Adipose tissue (tissue), 3 donors: ENCODE results near the gene NCAN. TPM values are rescaled to one million over a fixed set of nuclear protein-coding genes. Genes with fewer than 3 reads are reported as not detected.
"Not testable (repeated sequence)": the region's sequence is repeated elsewhere in the genome, so short reads cannot be mapped to it uniquely, and the experiment has no call there.

Source experiments
- H3K27ac ChIP-seq: one replicate; pipeline ENCODE4 v1.5.1; 2013; ENCODE audit warnings: low read depth, low read length
- WGBS, 3 donors: extraction: QIAGEN DNeasy Blood & Tissue Kit; methylation state at CpG; one replicate each; pipeline ENCODE4 v1.1.7; 2013; 5-methylcytosine and 5-hydroxymethylcytosine counted together
- polyA plus RNA-seq, 3 donors: library from polyadenylated mRNA; stranded (reverse); fragments of 200-250 nt; gene quantifications; one replicate each; pipeline ENCODE4 v1.2.3, GENCODE V29; 2013
- donor health status: healthy with polysubstance abuse.
- donor health status: Bipolar disorder and iron deficiency.
- donor health status: healthy.

NCAN gene
- polyA plus RNA-seq, 3 donors: 0.01 to 0.06 TPM; not detected in 1

DNA sequence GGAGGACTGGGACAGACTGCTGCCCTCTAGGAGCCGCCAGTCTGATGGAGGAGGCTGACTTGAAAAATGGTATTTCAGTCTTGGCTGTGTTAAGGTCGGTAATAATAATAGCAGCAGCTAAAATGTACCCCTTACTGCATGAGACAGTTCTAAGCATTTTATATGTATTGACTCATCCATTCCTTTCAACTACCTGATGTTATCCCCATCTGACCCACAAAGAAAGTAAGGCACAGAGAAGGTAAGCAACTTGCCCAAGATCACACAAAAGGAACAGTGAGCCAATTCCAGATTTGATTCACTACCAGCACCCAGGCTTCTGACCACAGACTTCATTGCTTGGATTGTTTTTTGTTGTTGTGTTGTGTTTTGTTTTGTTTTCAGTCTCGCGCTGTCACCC is 4.0 kb downstream of the NCAN start:
- H3K27ac ChIP-seq: no peak overlapping the region
- 67 to 79% (median 72%) methylated on average over 4 of the region's 4 CpGs for WGBS, 3 donors

DNA sequence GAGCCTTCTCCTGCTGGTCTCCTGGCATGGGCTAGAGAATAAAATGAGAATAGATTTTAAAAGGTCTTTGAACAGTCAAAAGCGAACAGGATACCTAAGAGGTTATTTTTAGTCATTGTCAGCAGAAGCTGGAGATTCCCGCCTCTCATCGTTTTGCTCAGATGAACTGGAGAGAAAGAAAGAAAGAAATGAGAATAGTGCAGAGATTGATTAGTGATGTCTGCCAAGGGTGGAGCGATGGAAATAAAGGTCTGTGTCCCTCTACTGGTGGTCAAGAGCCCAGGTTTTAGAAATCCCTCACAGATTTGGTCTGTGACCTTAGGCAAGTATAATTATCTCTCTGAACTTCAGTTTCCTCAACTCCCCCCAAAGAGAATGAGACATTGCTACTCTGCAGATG is 5.3 kb downstream of the NCAN start:
- no peak overlapping the region for H3K27ac ChIP-seq
- 49 to 66% (median 59%) methylated on average over 4 of the region's 4 CpGs for WGBS, 3 donors

DNA sequence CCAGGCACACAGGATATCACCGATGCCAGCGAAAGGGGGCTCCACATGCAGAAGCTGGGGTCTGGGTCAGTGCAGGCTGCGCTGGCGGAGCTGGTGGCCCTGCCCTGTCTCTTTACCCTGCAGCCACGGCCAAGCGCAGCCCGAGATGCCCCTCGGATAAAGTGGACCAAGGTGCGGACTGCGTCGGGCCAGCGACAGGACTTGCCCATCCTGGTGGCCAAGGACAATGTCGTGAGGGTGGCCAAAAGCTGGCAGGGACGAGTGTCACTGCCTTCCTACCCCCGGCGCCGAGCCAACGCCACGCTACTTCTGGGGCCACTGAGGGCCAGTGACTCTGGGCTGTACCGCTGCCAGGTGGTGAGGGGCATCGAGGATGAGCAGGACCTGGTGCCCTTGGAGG is 7.2 kb downstream of the NCAN start:
- 80 to 89% (median 88%) methylated on average over 21 of the region's 21 CpGs for WGBS, 3 donors
- no peak overlapping the region for H3K27ac ChIP-seq

DNA sequence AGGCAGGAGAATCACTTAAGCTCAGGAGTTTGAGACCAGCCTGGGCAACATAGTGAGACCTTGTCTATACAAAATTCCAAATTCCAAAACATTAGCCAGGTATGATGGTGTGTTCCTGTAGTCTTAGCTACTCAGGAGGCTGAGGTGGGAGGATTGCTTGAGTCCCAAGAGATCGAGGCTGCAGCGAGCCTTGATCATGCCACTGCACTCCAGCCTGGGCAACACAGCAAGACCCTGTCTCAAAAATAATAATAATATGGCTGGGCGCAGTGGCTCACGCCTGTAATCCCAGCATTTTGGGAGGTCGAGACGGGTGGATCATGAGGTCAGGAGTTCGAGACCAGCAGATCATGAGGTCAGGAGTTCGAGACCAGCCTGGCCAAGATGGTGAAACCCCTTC is 9.2 kb downstream of the NCAN start:
- 80 to 84% (median 83%) methylated on average over 8 of the region's 8 CpGs for WGBS, 3 donors
- H3K27ac ChIP-seq: not testable (repeated sequence)

DNA sequence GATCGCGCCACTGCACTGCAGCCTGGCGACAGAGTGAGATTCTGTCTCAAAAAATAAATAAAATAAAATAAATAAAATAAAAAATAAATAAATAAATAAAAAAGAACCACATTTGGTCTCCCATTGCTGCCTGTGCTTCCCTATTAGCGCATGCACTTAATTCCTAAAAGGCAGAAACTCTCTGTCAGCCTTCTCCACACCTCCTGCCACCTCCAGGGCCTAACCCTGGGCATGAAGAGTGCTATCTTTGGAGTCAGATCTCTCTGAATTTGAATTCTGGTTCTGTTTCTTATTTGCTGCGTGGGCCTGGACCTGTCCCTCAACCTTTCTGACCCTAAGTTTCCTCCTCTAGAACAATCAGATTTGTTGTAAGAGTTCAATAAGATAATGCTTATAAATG is 11.3 kb downstream of the NCAN start:
- 84 to 85% (median 85%) methylated on average over 5 of the region's 5 CpGs for WGBS, 3 donors
- H3K27ac ChIP-seq: no peak overlapping the region

DNA sequence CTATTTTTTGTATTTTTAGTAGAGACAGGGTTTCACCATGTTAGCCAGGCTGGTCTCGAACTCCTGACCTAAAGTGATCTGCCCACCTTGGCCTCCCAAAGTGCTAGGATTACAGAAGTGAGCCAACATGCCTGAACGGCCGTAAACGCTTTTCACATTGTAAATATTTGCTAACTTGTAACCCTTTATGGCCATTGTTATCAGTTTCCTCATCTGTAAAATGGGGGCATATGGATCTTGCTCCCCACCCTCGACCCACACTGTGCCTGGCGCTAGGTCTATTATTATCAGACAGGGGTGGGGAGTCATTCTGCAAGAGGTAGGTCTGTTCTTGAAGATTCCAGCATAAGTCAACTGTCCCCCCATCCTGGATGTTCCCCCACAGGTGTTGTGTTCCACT is 11.9 kb downstream of the NCAN start:
- no peak overlapping the region for H3K27ac ChIP-seq
- WGBS, 3 donors: 52 to 81% (median 70%) methylated on average over 6 of the region's 6 CpGs

DNA sequence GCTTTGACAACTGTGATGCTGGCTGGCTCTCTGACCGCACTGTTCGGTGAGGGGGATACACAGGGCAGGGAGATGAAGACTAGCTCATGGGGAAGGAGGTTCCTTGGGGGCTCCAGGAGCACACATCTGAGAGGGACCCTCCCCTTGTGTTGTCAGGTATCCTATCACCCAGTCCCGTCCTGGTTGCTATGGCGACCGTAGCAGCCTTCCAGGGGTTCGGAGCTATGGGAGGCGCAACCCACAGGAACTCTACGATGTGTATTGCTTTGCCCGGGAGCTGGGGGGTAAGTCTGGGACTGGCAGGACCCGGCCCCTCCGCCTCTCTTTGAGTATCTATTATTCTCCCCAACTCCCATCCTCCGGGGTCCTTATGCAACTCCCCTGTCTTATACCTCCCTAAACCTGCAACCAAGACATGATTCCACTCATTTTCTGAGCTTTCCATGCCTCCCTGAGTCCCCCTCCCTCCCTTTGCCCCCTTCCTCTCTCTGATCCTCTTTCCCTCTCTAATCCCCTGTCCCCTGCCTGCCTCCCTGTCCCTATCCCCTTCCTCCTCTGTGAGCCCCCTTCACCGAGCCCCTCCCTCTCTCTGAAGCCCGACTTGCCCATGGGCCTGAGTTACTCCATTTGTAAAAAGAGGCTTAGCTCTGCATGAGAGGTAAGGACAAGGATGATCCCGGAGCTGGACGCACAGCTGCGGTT is 12.5 kb downstream of the NCAN start:
- no peak overlapping the region for H3K27ac ChIP-seq
- 66 to 72% (median 68%) methylated on average over 17 of the region's 17 CpGs for WGBS, 3 donors

DNA sequence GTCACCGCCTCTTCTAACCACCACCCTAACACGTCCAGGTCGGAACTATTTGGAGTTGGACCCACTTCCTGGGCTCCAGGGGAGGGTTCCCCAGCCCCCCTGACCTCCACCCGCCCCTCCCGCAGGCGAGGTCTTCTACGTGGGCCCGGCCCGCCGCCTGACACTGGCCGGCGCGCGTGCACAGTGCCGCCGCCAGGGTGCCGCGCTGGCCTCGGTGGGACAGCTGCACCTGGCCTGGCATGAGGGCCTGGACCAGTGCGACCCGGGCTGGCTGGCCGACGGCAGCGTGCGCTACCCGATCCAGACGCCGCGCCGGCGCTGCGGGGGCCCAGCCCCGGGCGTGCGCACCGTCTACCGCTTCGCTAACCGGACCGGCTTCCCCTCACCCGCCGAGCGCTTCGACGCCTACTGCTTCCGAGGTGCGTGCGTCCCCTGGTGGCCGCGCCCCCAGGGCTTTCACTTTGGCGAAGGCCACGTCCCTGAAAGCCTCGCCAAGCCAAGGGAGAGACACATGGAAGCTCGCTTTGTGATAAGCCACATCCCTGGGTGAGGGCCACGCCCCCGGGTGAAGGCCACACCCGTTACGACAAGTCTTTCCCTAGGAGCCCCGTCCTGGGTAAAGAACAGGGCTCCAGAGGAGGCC is 13.2 kb downstream of the NCAN start:
- WGBS, 3 donors: 2 to 4% (median 2%) methylated on average over 57 to 59 of the region's 59 CpGs

DNA sequence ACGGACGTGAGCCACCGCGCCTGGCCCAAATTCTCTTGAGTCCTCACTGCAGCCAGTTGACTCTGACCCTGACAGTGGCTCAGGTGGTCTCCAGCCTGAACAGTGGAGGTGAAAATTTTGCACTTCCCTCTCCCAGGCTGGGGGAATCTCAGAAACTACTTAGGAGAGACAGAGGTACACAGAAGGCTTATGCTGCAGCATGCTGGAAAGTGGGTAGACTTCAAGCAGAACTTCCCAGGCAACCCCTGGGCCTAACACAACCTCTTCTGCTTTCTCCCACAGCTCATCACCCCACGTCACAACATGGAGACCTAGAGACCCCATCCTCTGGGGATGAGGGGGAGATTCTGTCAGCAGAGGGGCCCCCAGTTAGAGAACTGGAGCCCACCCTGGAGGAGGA is 14.4 kb downstream of the NCAN start:
- H3K27ac ChIP-seq: no peak overlapping the region
- 77 to 80% (median 78%) methylated on average over 5 of the region's 5 CpGs for WGBS, 3 donors

More for the DNA sequence above, 13.2 kb downstream of the NCAN start:
- H3K27ac ChIP-seq: no peak overlapping the region

DNA sequence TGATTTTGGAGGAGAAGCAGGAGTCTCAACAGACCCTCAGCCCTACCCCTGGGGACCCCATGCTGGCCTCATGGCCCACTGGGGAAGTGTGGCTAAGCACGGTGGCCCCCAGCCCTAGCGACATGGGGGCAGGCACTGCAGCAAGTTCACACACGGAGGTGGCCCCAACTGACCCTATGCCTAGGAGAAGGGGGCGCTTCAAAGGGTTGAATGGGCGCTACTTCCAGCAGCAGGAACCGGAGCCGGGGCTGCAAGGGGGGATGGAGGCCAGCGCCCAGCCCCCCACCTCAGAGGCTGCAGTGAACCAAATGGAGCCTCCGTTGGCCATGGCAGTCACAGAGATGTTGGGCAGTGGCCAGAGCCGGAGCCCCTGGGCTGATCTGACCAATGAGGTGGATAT is 14.9 kb downstream of the NCAN start:
- H3K27ac ChIP-seq: no peak overlapping the region
- 56 to 71% (median 63%) methylated on average over 9 to 10 of the region's 10 CpGs for WGBS, 3 donors

DNA sequence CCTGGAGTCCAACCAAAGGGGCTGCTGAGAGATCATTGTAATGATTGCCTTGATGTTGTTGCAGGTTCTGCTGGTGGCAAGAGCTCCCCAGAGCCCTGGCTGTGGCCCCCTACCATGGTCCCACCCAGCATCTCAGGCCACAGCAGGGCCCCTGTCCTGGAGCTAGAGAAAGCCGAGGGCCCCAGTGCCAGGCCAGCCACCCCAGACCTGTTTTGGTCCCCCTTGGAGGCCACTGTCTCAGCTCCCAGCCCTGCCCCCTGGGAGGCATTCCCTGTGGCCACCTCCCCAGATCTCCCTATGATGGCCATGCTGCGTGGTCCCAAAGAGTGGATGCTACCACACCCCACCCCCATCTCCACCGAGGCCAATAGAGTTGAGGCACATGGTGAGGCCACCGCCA is 15.5 kb downstream of the NCAN start:
- no peak overlapping the region for H3K27ac ChIP-seq
- WGBS, 3 donors: 80 to 85% (median 84%) methylated on average over 4 of the region's 4 CpGs

DNA sequence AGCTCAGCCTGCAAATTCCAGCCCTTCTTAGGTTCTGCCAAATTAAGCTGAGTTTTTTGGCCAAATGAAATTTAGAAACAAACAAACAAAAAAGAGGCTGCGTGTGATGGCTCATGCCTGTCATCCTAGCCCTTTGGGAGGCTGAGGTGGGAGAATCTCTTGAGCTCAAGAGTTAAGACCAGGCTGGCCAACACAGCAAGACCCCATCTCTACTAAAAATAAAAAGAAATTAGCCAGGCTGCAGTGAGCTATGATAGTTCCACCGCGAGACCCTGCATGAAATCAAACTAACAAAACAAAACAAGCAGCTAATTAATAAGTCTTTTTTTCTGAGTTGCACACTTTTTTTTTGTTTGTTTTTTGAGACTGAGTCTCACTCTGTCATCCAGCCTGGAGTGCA is 17.9 kb downstream of the NCAN start:
- WGBS, 3 donors: 71 to 86% (median 83%) methylated on average over 3 of the region's 3 CpGs
- no peak overlapping the region for H3K27ac ChIP-seq

DNA sequence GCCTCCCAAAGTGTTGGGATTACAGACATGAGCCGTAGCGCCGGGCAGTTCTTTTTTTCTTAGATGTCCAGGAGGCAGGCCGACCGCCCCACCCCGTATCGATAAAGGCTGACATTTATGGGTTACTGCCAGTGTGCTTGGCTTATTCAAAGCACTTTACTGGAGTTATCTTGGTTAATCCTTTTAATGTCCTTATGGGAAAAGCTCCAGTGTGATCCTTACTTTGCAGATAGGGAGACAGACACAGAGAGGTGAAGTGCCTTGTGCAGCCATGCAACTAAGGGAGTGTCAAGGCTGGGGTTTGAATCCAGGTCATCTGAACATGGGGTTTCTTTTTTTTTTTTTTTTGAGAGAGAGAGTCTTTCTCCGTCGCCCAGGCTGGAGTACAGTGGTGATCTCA is 19.2 kb downstream of the NCAN start:
- H3K27ac ChIP-seq: no peak overlapping the region
- 78 to 87% (median 84%) methylated on average over 9 of the region's 9 CpGs for WGBS, 3 donors

DNA sequence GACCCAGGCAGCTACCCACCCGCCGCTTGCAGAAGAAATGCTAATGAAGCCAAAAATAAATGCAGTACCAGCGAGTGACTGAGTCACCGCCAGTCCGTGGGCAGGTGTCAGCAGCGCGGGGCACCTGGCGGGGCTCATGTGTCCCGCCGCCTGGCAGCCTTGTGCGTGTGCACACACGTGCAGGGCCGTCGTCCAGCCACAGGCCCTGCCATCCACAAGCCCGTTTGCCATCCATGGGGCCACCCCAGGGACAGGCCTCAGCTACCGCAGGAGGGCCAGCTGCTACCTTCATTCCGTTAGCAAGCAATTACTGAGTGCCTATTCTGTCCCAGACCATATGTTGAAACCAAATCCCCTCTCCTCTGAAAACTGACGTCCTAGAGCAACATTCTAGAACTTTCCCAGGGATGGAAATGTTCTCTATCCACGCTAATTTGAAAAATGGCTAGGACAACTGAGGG is 20.5 kb downstream of the NCAN start:
- H3K27ac ChIP-seq: no peak overlapping the region
- 70 to 80% (median 80%) methylated on average over 18 to 19 of the region's 19 CpGs for WGBS, 3 donors

DNA sequence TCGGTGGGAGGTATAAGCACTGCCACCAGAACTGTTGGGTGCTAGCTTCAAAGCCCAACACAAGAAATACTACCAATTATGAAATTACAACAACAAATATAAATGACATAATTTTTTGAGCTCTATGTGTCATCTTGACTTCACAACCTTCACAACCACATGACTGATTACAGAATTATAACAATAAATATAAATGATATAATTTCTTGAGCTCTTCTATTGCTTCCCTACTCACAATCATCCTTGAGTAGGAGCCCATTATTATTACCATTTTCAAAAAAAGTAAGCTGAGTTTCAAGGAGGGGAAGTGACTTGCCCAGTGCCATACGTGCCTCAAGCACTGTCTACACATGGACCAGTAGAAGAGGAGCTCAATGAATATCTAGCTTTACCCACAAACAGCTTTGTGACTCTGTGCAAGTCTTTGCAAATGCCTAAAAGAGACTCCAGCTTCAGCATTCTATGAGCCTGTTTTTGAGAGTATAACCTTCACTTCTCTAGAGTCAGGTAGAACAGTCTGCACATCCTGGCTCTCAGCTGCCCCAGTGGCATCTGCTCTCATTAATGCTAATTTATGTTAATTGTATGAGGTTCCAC is 22.6 kb downstream of the NCAN start:
- 85 to 90% (median 89%) methylated on average over 2 of the region's 2 CpGs for WGBS, 3 donors
- H3K27ac ChIP-seq: no peak overlapping the region

DNA sequence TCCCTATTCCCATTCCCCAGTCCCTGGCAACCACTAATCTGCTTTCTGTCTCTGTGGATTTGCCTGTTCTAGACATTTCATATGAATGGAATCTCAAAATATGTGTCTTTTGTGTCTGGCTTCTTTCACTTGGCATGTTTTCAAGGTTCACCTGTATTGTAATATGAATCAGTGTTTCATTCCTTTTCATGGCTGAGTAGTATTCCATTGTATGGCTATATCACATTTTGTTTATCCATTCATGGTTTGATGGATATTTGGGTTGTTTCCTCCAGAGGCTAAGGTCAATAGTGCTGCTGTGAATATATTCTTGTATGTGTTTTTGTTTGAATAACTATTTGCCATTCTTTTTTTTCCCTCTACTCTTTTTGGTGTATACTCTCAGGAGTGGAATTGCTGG is 24.4 kb downstream of the NCAN start:
- H3K27ac ChIP-seq: no peak overlapping the region

DNA sequence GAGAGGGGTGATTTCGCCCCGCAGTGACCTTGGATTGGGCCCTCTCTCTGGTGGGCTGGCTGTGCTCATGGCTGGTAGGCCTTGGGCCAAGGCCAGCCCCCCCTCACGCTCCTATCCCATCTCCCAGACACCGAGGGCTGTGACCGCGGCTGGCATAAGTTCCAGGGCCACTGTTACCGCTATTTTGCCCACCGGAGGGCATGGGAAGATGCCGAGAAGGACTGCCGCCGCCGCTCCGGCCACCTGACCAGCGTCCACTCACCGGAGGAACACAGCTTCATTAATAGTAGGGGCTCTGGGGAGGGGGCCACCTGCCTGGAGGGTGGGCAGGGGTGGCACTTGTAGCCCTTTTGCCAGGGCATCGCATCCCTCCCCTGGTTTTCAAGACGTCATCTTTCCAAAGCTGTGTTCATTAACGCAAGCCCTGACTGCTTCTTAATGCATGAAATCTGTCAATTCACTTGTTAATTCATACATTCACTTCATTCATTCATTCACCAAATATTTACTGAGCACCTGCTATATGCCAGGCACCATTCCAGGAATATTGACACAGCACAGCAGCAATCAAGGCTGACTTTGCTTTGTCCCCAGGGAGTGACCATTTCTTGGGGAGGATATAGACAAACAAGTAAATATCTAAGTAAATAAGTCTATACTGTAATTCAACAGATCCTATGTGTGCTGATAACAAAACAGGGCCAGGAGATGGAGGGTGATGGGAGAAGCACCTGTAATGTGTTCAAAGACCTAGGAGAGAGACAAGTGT is 26.6 kb downstream of the NCAN start:
- H3K27ac ChIP-seq: no peak overlapping the region
- WGBS, 3 donors: 69 to 86% (median 86%) methylated on average over 18 of the region's 18 CpGs

DNA sequence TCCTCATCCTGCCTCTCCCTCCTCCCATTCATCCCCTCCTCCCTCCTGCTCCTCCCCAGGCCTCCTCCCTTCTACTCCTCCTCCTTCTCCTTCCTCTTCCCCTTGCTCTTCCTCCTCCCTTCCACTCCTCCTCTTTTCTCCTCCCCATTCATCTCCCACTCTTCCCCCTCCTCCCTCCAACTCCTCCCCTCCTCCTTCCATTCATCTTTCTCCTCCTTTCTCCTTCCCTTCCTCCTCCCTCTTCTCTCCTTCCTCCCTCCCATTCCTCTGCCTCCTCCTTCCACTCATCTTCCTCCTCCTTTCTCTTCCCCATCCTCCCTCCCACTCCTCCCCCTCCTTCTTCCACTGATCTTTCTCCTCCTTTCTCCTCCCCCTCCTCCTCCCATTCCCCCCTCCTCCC is 27.9 kb downstream of the NCAN start:
- H3K27ac ChIP-seq: no peak overlapping the region

DNA sequence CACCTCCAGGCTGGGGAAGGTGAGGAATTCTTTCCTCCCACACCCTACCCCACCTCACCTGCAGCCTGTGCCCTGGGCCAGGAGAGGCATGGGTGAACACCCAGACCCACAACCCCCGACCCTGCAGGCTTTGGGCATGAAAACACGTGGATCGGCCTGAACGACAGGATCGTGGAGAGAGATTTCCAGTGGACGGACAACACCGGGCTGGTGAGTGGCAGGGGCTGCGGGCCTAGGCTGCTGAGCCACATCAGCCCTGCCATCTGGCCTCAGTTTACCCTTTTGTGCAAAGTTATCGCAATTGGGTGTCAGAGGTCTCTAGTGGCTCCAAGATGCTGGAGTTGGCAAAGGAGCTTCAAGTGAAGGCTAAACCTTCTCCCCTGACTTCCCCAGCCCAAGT is 28.7 kb downstream of the NCAN start:
- no peak overlapping the region for H3K27ac ChIP-seq
- 68 to 84% (median 78%) methylated on average over 9 of the region's 9 CpGs for WGBS, 3 donors
